HEK293 (cell line): ENCODE results near the gene SAT1.

Source experiments
- CTCF ChIA-PET: fragments of 350-600 bp; formaldehyde crosslinking; extraction: SDS; loops from one replicate; lab custom pipeline; 2021; ENCODE audit warnings: antibody characterized with exemption; lab: Yijun Ruan, JAX
- POLR2A ChIA-PET: fragments of 300-600 bp; formaldehyde crosslinking; extraction: SDS; loops from one replicate; lab custom pipeline; 2020; ENCODE audit warnings: antibody characterized with exemption, inconsistent platforms; lab: Yijun Ruan, JAX
- H3K27ac ChIP-seq: fragments of 200-500 bp; sonication (Bioruptor generic); 2 replicates; pipeline ENCODE4 v1.5.1; 2014; ENCODE audit warnings: low read depth, low read length, control low read depth, inconsistent platforms; ENCODE audit errors: extremely low read depth
- H3K36me3 ChIP-seq, 2 experiments: fragments of 200-500 bp in 1 of 2; sonication (Bioruptor generic) in 1 of 2; 1 replicate in 1 of 2; 2 replicates in 1 of 2; pipeline ENCODE4 v1.5.1; 2014 to 2017; ENCODE audit warnings: inconsistent platforms in 2 of 2, low read length in 2 of 2; ENCODE audit not compliant: control insufficient read depth in 2 of 2, insufficient read depth in 1 of 2
- H3K4me1 ChIP-seq: fragments of 200-500 bp; sonication (Bioruptor generic); 2 replicates; pipeline ENCODE4 v1.5.1; 2014; ENCODE audit warnings: mild to moderate bottlenecking, low read length, inconsistent platforms; ENCODE audit not compliant: control insufficient read depth, insufficient read depth
- H3K4me3 ChIP-seq: 2 replicates; pipeline ENCODE4 v1.5.1; 2011; ENCODE audit warnings: low read depth, mild to moderate bottlenecking, control low read depth, low read length, moderate library complexity
- H3K9me3 ChIP-seq: fragments of 200-500 bp; sonication (Bioruptor generic); 2 replicates; pipeline ENCODE4 v1.5.1; 2014; ENCODE audit warnings: low read depth, low read length, inconsistent platforms; ENCODE audit not compliant: control insufficient read depth, insufficient read depth
- BCL11A ChIP-seq: fragments of 450-650 bp; formaldehyde crosslinking; IDR thresholded peaks from 2 replicates; pipeline ENCODE4 v1.5.1; 2016; ENCODE audit warnings: low read depth, missing biosample characterization, missing genetic modification characterization
- FEZF1 ChIP-seq: fragments of 450-650 bp; formaldehyde crosslinking; IDR thresholded peaks from 2 replicates; pipeline ENCODE4 v1.5.1; 2016; ENCODE audit warnings: missing biosample characterization, missing genetic modification characterization
- GLIS1 ChIP-seq: fragments of 450-650 bp; formaldehyde crosslinking; IDR thresholded peaks from 2 replicates; pipeline ENCODE4 v1.5.1; 2016; ENCODE audit warnings: missing biosample characterization, missing genetic modification characterization
- KLF16 ChIP-seq: fragments of 450-650 bp; formaldehyde crosslinking; IDR thresholded peaks from 2 replicates; pipeline ENCODE4 v1.5.1; 2017; ENCODE audit warnings: missing biosample characterization, missing genetic modification characterization
- KLF8 ChIP-seq: fragments of 450-650 bp; formaldehyde crosslinking; IDR thresholded peaks from 2 replicates; pipeline ENCODE4 v1.5.1; 2016; ENCODE audit warnings: missing biosample characterization, missing genetic modification characterization
- KLF9 ChIP-seq: fragments of 450-650 bp; formaldehyde crosslinking; IDR thresholded peaks from 2 replicates; pipeline ENCODE4 v1.5.1; 2016; ENCODE audit warnings: missing biosample characterization, missing genetic modification characterization, low read depth
- OSR2 ChIP-seq: fragments of 450-650 bp; formaldehyde crosslinking; IDR thresholded peaks from 2 replicates; pipeline ENCODE4 v1.5.1; 2016; ENCODE audit warnings: missing biosample characterization, missing genetic modification characterization
- PATZ1 ChIP-seq: fragments of 450-650 bp; formaldehyde crosslinking; IDR thresholded peaks from 2 replicates; pipeline ENCODE4 v1.5.1; 2016; ENCODE audit warnings: missing biosample characterization, missing genetic modification characterization
- PRDM1 ChIP-seq: fragments of 450-650 bp; formaldehyde crosslinking; IDR thresholded peaks from 2 replicates; pipeline ENCODE4; 2016; ENCODE audit warnings: missing biosample characterization, missing genetic modification characterization
- SP7 ChIP-seq: fragments of 450-650 bp; formaldehyde crosslinking; IDR thresholded peaks from 2 replicates; pipeline ENCODE4 v1.5.1; 2016; ENCODE audit warnings: missing biosample characterization, missing genetic modification characterization
- ZIC2 ChIP-seq: fragments of 450-650 bp; formaldehyde crosslinking; IDR thresholded peaks from 2 replicates; pipeline ENCODE4 v1.5.1; 2016; ENCODE audit warnings: missing biosample characterization, missing genetic modification characterization
- ZNF18 ChIP-seq: fragments of 450-650 bp; formaldehyde crosslinking; IDR thresholded peaks from 2 replicates; pipeline ENCODE4 v1.5.1; 2016; ENCODE audit warnings: missing biosample characterization, missing genetic modification characterization
- ZNF366 ChIP-seq: fragments of 450-650 bp; formaldehyde crosslinking; conservative IDR thresholded peaks from 2 replicates; pipeline ENCODE4 v1.5.1; 2016; ENCODE audit warnings: missing biosample characterization, missing genetic modification characterization
- ZNF391 ChIP-seq: fragments of 450-650 bp; formaldehyde crosslinking; IDR thresholded peaks from 2 replicates; pipeline ENCODE4 v1.5.1; 2016; ENCODE audit warnings: low read depth, missing biosample characterization, missing genetic modification characterization, borderline replicate concordance
- ZNF426 ChIP-seq: fragments of 450-650 bp; formaldehyde crosslinking; IDR thresholded peaks from 2 replicates; pipeline ENCODE4 v1.5.1; 2017; ENCODE audit warnings: missing biosample characterization, missing genetic modification characterization, mild to moderate bottlenecking, inconsistent platforms, moderate library complexity
- ZNF561 ChIP-seq: fragments of 450-650 bp; IDR thresholded peaks from 2 replicates; pipeline ENCODE4 v1.5.1; 2018; ENCODE audit warnings: missing biosample characterization, missing genetic modification characterization, borderline replicate concordance
- ZNF629 ChIP-seq: fragments of 450-650 bp; formaldehyde crosslinking; IDR thresholded peaks from 2 replicates; pipeline ENCODE4 v1.5.1; 2017; ENCODE audit warnings: missing biosample characterization, missing genetic modification characterization
- ZNF658 ChIP-seq: fragments of 450-650 bp; formaldehyde crosslinking; IDR thresholded peaks from 2 replicates; pipeline ENCODE4; 2016; ENCODE audit warnings: missing biosample characterization, missing genetic modification characterization
- ZNF830 ChIP-seq: fragments of 450-650 bp; IDR thresholded peaks from 2 replicates; pipeline ENCODE4 v1.5.0; 2018; ENCODE audit warnings: missing biosample characterization, missing genetic modification characterization, low read depth, mild to moderate bottlenecking, moderate library complexity
- ZNF843 ChIP-seq: fragments of 450-650 bp; formaldehyde crosslinking; IDR thresholded peaks from 2 replicates; pipeline ENCODE4 v1.5.1; 2016; ENCODE audit warnings: missing biosample characterization, missing genetic modification characterization
- ZSCAN30 ChIP-seq: fragments of 450-650 bp; IDR thresholded peaks from 2 replicates; pipeline ENCODE4 v1.5.1; 2018; ENCODE audit warnings: missing biosample characterization, mild to moderate bottlenecking, missing genetic modification characterization, moderate library complexity
- TF ChIP-seq, protein P1 (sequence below): fragments of 450-650 bp; formaldehyde crosslinking; IDR thresholded peaks from 2 replicates; pipeline ENCODE4 v1.5.1; 2016; ENCODE audit warnings: missing biosample characterization, missing genetic modification characterization
- TF ChIP-seq, protein P2 (sequence below): fragments of 450-650 bp; formaldehyde crosslinking; IDR thresholded peaks from 2 replicates; pipeline ENCODE4 v1.5.1; 2016; ENCODE audit warnings: missing biosample characterization, missing genetic modification characterization
- TF ChIP-seq, protein P3 (sequence below): fragments of 450-650 bp; formaldehyde crosslinking; IDR thresholded peaks from 2 replicates; pipeline ENCODE4 v1.5.1; 2016; ENCODE audit warnings: missing biosample characterization, missing genetic modification characterization, low read depth
- TF ChIP-seq, protein P4 (sequence below): fragments of 450-650 bp; formaldehyde crosslinking; IDR thresholded peaks from 2 replicates; pipeline ENCODE4 v1.5.1; 2016; ENCODE audit warnings: missing biosample characterization, missing genetic modification characterization

Gene SAT1

DNA sequence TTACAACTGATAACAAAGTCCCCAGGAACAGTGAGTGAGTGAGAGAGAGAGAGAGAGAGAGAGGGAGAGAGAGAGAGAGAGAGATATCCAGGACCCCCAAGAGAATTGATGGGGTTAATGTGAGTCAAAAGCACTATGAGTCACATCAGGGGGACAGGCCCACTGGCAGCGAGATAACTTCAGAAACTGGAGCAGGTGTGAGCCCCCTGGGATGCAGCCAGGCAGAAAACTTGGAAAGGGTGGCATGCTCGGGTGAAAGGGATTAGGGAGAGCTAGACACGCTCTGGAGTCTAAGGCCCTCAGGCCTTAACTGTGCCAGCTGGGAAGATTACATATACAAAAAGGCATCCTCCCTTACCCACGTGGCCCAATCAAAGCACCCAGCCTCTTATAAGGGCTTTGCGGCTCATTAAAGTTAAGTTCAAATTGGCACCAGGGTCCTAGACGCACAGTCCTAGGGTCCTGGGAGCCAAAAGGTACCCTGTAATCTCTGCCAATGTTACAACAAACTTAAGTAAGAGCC, 40.7 kb upstream of the SAT1 start:
- CTCF ChIA-PET = interaction anchor here (1.1 to 2.1 kb wide), 3 partner anchors 98 to 160 kb away, joined by 3 to 7 read pairs (median 4); no protein-coding TSS in a partner anchor
- H3K4me3 ChIP-seq = peak overlapping the region; percentile 80
- POLR2A ChIA-PET = interaction anchor here (0.6 to 3.1 kb wide), 9 partner anchors 9 to 283 kb away, joined by 3 to 46 read pairs (median 6); partner anchors contain the start of gene SAT1
- H3K9me3 ChIP-seq = no peaks in the 10 kb centered on the region
- peaks cover 3% of the 10 kb centered on the region; the same call in 1 of the 2 replicates for H3K4me1 ChIP-seq
- peak overlapping the region; percentile 77 for H3K27ac ChIP-seq
- no peaks in the 10 kb centered on the region for H3K36me3 ChIP-seq
- TF ChIP-seq, protein P1, sequence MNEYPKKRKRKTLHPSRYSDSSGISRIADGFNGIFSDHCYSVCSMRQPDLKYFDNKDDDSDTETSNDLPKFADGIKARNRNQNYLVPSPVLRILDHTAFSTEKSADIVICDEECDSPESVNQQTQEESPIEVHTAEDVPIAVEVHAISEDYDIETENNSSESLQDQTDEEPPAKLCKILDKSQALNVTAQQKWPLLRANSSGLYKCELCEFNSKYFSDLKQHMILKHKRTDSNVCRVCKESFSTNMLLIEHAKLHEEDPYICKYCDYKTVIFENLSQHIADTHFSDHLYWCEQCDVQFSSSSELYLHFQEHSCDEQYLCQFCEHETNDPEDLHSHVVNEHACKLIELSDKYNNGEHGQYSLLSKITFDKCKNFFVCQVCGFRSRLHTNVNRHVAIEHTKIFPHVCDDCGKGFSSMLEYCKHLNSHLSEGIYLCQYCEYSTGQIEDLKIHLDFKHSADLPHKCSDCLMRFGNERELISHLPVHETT = no peak
- TF ChIP-seq GLIS1 (tag by site-specific recombination) = peak; percentile 50; the same call in 1 of the 2 replicates
- TF ChIP-seq KLF16 (tag by site-specific recombination) = peak; percentile 52; the same call in 1 of the 2 replicates
- TF ChIP-seq, protein P2, sequence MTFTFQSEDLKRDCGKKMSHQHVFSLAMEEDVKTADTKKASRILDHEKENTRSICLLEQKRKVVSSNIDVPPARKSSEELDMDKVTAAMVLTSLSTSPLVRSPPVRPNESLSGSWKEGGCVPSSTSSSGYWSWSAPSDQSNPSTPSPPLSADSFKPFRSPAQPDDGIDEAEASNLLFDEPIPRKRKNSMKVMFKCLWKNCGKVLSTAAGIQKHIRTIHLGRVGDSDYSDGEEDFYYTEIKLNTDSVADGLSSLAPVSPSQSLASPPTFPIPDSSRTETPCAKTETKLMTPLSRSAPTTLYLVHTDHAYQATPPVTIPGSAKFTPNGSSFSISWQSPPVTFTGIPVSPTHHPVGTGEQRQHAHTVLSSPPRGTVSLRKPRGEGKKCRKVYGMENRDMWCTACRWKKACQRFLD (tag by site-specific recombination) = no peak
- TF ChIP-seq BCL11A (tag by site-specific recombination) = peak; percentile 45; the same call in 1 of the 2 replicates
- TF ChIP-seq ZIC2 = peak; percentile 67
- TF ChIP-seq PATZ1 (tag by site-specific recombination) = peak; percentile 69
- no peak for TF ChIP-seq ZNF658 (tag by site-specific recombination)
- peak; percentile 65; the same call in 1 of the 2 replicates for TF ChIP-seq SP7 (tag by site-specific recombination)
- TF ChIP-seq, protein P3, sequence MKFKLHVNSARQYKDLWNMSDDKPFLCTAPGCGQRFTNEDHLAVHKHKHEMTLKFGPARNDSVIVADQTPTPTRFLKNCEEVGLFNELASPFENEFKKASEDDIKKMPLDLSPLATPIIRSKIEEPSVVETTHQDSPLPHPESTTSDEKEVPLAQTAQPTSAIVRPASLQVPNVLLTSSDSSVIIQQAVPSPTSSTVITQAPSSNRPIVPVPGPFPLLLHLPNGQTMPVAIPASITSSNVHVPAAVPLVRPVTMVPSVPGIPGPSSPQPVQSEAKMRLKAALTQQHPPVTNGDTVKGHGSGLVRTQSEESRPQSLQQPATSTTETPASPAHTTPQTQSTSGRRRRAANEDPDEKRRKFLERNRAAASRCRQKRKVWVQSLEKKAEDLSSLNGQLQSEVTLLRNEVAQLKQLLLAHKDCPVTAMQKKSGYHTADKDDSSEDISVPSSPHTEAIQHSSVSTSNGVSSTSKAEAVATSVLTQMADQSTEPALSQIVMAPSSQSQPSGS (tag by site-specific recombination) = no peak
- 0 out of 2 replicates have a peak, but pooled peaks have one; percentile 11 for TF ChIP-seq KLF9
- peak; percentile 85 for TF ChIP-seq PRDM1 (tag by site-specific recombination)
- TF ChIP-seq, protein P4, sequence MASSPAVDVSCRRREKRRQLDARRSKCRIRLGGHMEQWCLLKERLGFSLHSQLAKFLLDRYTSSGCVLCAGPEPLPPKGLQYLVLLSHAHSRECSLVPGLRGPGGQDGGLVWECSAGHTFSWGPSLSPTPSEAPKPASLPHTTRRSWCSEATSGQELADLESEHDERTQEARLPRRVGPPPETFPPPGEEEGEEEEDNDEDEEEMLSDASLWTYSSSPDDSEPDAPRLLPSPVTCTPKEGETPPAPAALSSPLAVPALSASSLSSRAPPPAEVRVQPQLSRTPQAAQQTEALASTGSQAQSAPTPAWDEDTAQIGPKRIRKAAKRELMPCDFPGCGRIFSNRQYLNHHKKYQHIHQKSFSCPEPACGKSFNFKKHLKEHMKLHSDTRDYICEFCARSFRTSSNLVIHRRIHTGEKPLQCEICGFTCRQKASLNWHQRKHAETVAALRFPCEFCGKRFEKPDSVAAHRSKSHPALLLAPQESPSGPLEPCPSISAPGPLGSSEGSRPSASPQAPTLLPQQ (tag by site-specific recombination) = peak; percentile 61
- TF ChIP-seq ZSCAN30 (tag by site-specific recombination) = 0 out of 2 replicates have a peak, but pooled peaks have one; percentile 14
- no peak for TF ChIP-seq ZNF426 (tag by site-specific recombination)
- TF ChIP-seq FEZF1 (tag by site-specific recombination) = peak; percentile 71
- no peak for TF ChIP-seq ZNF830 (tag by site-specific recombination)
- TF ChIP-seq ZNF629 (tag by site-specific recombination) = peak; percentile 64
- TF ChIP-seq OSR2 (tag by site-specific recombination) = 0 out of 2 replicates have a peak, but pooled peaks have one; percentile 12
- TF ChIP-seq ZNF366 (tag by site-specific recombination) = peak; percentile 92
- TF ChIP-seq ZNF843 (tag by site-specific recombination) = peak; percentile 63; the same call in 1 of the 2 replicates
- 0 out of 2 replicates have a peak, but pooled peaks have one; percentile 55 for TF ChIP-seq ZNF391 (tag by site-specific recombination)
- TF ChIP-seq ZNF18 (tag by site-specific recombination) = peak; percentile 68; the same call in 1 of the 2 replicates
- peak; percentile 57 for TF ChIP-seq ZNF561 (tag by site-specific recombination)
- TF ChIP-seq KLF8 (tag by site-specific recombination) = peak; percentile 40
